MCF 10A (cell line): ENCODE measurements around the gene TSNAX. TPM values are rescaled to one million over a fixed set of nuclear protein-coding genes. Genes with fewer than 3 reads are reported as not detected.
"Not testable (repeated sequence)": the region's sequence is repeated elsewhere in the genome, so short reads cannot be mapped to it uniquely, and the experiment has no call there.

ENCODE experiments used
- BruUV-seq: library from RNA; stranded (reverse); fragments of 400-500 nt; replicated peaks from 2 replicates; lab custom pipeline; 2021; lab: Mats Ljungman, UMichigan
- CTCF ChIA-PET: fragments of 300-600 bp; sonication (Branson Sonifier 250); formaldehyde crosslinking; extraction: SDS; loops from one replicate; lab custom pipeline; 2021; ENCODE audit warnings: antibody characterized with exemption, inconsistent platforms; lab: Yijun Ruan, JAX
- POLR2A ChIA-PET: fragments of 300-600, 350-650 bp; sonication (Branson Sonifier 250); formaldehyde crosslinking; extraction: SDS; loops from one replicate; lab custom pipeline; 2020; ENCODE audit warnings: antibody characterized with exemption, inconsistent platforms; lab: Yijun Ruan, JAX
- DNase-seq: peaks from one replicate; pipeline ENCODE4 v3.0.0-alpha.2; 2018; ENCODE audit not compliant: unreplicated experiment
- H3K27ac Mint-ChIP-seq: one replicate; pipeline ENCODE4 v1.8.0; 2022; ENCODE audit warnings: mild to moderate bottlenecking, low read depth, mixed read lengths; ENCODE audit not compliant: unreplicated experiment
- H3K27me3 Mint-ChIP-seq: one replicate; pipeline ENCODE4 v1.8.0; 2022; ENCODE audit warnings: mixed read lengths; ENCODE audit not compliant: insufficient read depth, unreplicated experiment
- H3K36me3 Mint-ChIP-seq: one replicate; pipeline ENCODE4 v1.8.0; 2022; ENCODE audit warnings: mild to moderate bottlenecking, moderate library complexity, mixed read lengths; ENCODE audit not compliant: insufficient read depth, unreplicated experiment
- H3K4me1 Mint-ChIP-seq: one replicate; pipeline ENCODE4 v1.8.0; 2022; ENCODE audit warnings: mixed read lengths; ENCODE audit not compliant: insufficient read depth, unreplicated experiment
- H3K4me3 Mint-ChIP-seq: one replicate; pipeline ENCODE4 v1.8.0; 2022; ENCODE audit warnings: mild to moderate bottlenecking, moderate library complexity, mixed read lengths; ENCODE audit not compliant: unreplicated experiment
- H3K9me3 Mint-ChIP-seq: one replicate; pipeline ENCODE4 v1.8.0; 2022; ENCODE audit warnings: mixed read lengths; ENCODE audit not compliant: unreplicated experiment
- intact Hi-C: fragments of 100-400 bp; cut with micrococcal nuclease; formaldehyde crosslinking; loops from 2 replicates; pipeline ENCODE4 v1.14.1; 2022
- total RNA-seq: library from RNA; stranded (reverse); gene quantifications from 2 replicates; pipeline ENCODE4 v1.2.3, GENCODE V29; 2022
- TF ChIP-seq, protein P1 (sequence below): fragments of 200-600 bp; IDR thresholded peaks from one replicate; pipeline ENCODE4 v1.8.0; 2022; ENCODE audit warnings: antibody characterized with exemption, mild to moderate bottlenecking; ENCODE audit not compliant: unreplicated experiment

The TSNAX gene
- total RNA-seq, 1 experiment from 2014 or later = 79.0 TPM

- Mint-ChIP-seq H3K4me3 (no peak overlapping the region), H3K27me3 (no peaks in the 10 kb centered on the region), H3K9me3 (peaks cover 16% of the 10 kb centered on the region), H3K4me1 (no peaks in the 10 kb centered on the region), H3K27ac (no peak overlapping the region), H3K36me3 (no peaks in the 10 kb centered on the region)
- DNase-seq = no peak
- TF ChIP-seq, protein P1, sequence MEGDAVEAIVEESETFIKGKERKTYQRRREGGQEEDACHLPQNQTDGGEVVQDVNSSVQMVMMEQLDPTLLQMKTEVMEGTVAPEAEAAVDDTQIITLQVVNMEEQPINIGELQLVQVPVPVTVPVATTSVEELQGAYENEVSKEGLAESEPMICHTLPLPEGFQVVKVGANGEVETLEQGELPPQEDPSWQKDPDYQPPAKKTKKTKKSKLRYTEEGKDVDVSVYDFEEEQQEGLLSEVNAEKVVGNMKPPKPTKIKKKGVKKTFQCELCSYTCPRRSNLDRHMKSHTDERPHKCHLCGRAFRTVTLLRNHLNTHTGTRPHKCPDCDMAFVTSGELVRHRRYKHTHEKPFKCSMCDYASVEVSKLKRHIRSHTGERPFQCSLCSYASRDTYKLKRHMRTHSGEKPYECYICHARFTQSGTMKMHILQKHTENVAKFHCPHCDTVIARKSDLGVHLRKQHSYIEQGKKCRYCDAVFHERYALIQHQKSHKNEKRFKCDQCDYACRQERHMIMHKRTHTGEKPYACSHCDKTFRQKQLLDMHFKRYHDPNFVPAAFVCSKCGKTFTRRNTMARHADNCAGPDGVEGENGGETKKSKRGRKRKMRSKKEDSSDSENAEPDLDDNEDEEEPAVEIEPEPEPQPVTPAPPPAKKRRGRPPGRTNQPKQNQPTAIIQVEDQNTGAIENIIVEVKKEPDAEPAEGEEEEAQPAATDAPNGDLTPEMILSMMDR = no peak
- intact Hi-C loops = no loop called here
- no TSS peak for BruUV-seq
- ChIA-PET CTCF (interaction anchor here (0.6 kb wide), 1 partner anchor 11 kb away, joined by 3 read pairs; no protein-coding TSS in a partner anchor), POLR2A (interaction anchor here (0.6 to 1.0 kb wide), 3 partner anchors 9 to 75 kb away, joined by 3 to 4 read pairs (median 3); no protein-coding TSS in a partner anchor)
These were observed 29.2 kb upstream of the TSNAX start for GRCh38 chr1:231499148-231499763.

GRCh38 chr1:231500666-231501065 lies 27.8 kb upstream of the TSNAX start:
- Mint-ChIP-seq H3K27me3 (no peaks in the 10 kb centered on the region), H3K4me1 (no peaks in the 10 kb centered on the region), H3K36me3 (no peaks in the 10 kb centered on the region), H3K4me3 (no peak overlapping the region), H3K9me3 (peaks cover 16% of the 10 kb centered on the region), H3K27ac (no peak overlapping the region)
- intact Hi-C loops = no loop called here
- DNase-seq = no peak
- TF ChIP-seq, protein P1 = no peak
- BruUV-seq = no TSS peak
- ChIA-PET POLR2A (no interaction called here), CTCF (interaction anchor here (0.6 kb wide), 1 partner anchor 11 kb away, joined by 4 read pairs; no protein-coding TSS in a partner anchor)

DNA sequence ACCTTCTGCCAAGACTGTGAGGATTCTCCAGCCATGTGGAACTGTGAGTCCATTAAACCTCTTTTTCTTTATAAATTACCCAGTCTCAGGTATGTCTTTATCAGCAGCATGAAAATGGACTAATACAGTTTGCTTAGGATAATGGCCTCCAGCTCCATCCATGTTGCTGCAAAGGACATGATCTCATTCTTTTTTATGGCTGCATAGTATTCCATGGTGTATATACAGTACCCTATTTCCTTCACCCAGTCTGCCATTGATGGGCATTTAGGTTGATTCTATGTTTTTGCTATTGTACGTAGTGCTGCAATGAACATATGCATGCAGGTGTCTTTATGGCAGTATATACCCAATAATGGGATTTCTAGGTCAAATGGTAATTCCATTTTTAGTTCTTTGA lies 25.3 kb upstream of the TSNAX start:
- CTCF ChIA-PET = interaction anchor here (1.4 kb wide), 1 partner anchor 146 kb away, joined by 4 read pairs; no protein-coding TSS in a partner anchor
- BruUV-seq, H3K4me3 Mint-ChIP-seq, H3K36me3 Mint-ChIP-seq, intact Hi-C loops, POLR2A ChIA-PET, DNase-seq, H3K9me3 Mint-ChIP-seq, H3K4me1 Mint-ChIP-seq, H3K27me3 Mint-ChIP-seq, H3K27ac Mint-ChIP-seq: not testable (repeated sequence)

DNA sequence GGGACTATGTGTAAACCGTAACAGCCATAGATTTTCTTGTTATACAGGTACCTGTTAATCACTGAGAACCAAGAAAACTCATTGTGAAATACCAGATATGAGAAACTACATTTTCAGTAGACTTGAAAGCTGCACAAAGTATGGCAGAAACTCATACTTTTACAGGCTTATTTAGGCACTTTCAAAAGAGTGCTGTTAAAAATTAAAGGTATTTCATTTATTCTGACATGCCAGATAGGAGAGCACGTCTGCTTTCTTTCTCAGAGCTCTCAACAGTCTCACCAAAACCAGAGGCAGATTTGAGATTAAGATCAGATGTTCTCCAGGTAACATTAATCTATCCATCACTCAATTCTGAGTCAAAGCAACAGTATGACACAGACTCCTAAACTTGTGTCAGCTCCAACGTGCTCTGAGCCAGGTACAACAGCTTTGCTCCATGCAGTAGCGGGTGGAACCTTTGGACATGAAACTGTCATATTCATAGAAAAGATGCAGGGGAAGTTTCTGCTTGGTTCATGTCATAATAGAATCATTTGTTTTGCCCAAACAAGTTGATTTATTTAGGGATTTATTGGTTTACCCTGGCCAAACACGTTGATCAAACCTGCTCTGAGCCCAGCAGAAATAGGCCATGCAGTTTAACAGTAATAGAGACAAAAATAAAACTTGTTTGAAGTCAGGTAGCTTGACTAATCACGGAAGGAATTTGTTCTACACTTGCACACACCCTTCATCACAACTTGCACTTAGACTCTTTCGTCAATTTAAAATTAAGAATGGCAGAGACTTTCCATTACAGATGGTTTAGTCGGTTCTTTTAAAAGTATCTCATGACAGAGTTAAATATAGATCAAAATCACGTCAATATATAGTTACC lies 20.8 kb upstream of the TSNAX start:
- POLR2A ChIA-PET = interaction anchor here (0.7 to 1.3 kb wide), 3 partner anchors 20 to 122 kb away, joined by 3 to 5 read pairs (median 3); no protein-coding TSS in a partner anchor
- peaks cover 7% of the 10 kb centered on the region for H3K4me1 Mint-ChIP-seq
- BruUV-seq = no TSS peak
- no peaks in the 10 kb centered on the region for H3K36me3 Mint-ChIP-seq
- no peak overlapping the region for H3K27ac Mint-ChIP-seq
- no peaks in the 10 kb centered on the region for H3K9me3 Mint-ChIP-seq
- TF ChIP-seq, protein P1 = no peak
- H3K27me3 Mint-ChIP-seq = no peaks in the 10 kb centered on the region
- no peak overlapping the region for H3K4me3 Mint-ChIP-seq
- DNase-seq = no peak
- intact Hi-C loops = no loop called here
- CTCF ChIA-PET = no interaction called here
